Bronchial epithelial cell (primary cell): ENCODE measurements around the gene VPS4B. TPM values are rescaled to one million over a fixed set of nuclear protein-coding genes. Genes with fewer than 3 reads are reported as not detected.

Experiments
- DNase-seq: peaks from one replicate; pipeline ENCODE4 v3.0.0-alpha.2; 2010; ENCODE audit warnings: low read depth
- FAIRE-seq: peaks from 2 replicates; lab custom pipeline; 2011; peaks lifted over from hg19 to GRCh38; lab: Jason Lieb, UNC
- H3K27me3 ChIP-seq: 2 replicates; pipeline ENCODE4 v1.5.1; 2011; ENCODE audit warnings: low read length; ENCODE audit not compliant: control insufficient read depth, insufficient read depth
- H3K36me3 ChIP-seq: 2 replicates; pipeline ENCODE4 v1.5.1; 2011; ENCODE audit warnings: low read length; ENCODE audit not compliant: control insufficient read depth, insufficient read depth
- H3K4me3 ChIP-seq: 2 replicates; pipeline ENCODE4 v1.5.1; 2011; ENCODE audit warnings: mild to moderate bottlenecking, low read depth, low read length, control low read depth
- total RNA-seq: library from RNA; depleted of rRNA; stranded (reverse); fragments of >200 nt; gene quantifications from 2 replicates; pipeline ENCODE4 v1.2.1, GENCODE V29; 2014
- TF ChIP-seq, protein P1 (sequence below): IDR thresholded peaks from 2 replicates; pipeline ENCODE4 v1.5.1; 2011; ENCODE audit warnings: mild to moderate bottlenecking, moderate library complexity, low read length, control low read depth, inconsistent platforms; ENCODE audit not compliant: insufficient read depth, severe bottlenecking

VPS4B gene
- total RNA-seq, 1 donor from 2014 or later: 120 TPM

DNA sequence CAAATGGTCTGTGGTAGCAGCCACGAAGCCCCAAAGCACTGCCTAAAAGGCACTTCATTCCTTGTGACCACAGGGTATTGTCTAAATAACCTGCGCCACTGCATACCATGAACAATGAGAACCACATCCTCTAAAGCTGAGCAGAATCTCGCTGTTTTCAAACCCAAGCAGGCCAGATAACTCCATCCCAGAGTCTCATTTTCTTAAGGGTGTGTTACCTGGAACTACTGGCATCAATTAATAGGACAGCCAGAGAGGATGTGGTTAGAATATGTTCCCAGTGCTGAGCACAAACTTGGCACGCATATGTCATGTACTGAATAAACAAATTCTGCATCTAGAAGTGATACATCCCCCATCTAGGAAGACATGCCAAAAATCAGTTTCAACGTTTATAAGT, 13.0 kb downstream of the VPS4B start:
- peak; percentile 41 for DNase-seq

DNA sequence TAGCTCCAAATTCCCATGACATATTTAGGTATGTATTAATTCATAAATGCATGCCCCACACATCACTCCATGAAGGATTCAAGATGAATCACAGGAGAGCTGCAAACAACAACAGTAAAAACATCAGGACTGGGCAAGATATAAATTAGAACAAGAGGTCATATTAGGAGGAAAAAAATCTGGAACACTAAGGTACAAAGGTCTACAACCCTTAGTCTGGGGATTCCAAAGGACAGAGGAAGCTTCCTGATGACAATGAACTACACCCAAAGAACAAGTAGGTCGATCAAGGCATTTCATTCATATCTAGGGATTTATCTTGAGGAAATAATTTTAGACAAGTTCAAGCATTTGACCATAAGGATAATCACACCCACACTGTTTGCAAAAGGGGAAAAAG, 14.5 kb downstream of the VPS4B start:
- TF ChIP-seq, protein P1, sequence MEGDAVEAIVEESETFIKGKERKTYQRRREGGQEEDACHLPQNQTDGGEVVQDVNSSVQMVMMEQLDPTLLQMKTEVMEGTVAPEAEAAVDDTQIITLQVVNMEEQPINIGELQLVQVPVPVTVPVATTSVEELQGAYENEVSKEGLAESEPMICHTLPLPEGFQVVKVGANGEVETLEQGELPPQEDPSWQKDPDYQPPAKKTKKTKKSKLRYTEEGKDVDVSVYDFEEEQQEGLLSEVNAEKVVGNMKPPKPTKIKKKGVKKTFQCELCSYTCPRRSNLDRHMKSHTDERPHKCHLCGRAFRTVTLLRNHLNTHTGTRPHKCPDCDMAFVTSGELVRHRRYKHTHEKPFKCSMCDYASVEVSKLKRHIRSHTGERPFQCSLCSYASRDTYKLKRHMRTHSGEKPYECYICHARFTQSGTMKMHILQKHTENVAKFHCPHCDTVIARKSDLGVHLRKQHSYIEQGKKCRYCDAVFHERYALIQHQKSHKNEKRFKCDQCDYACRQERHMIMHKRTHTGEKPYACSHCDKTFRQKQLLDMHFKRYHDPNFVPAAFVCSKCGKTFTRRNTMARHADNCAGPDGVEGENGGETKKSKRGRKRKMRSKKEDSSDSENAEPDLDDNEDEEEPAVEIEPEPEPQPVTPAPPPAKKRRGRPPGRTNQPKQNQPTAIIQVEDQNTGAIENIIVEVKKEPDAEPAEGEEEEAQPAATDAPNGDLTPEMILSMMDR: no peak
- H3K36me3 ChIP-seq: peaks cover 10% of the 10 kb centered on the region
- peak; percentile 29 for DNase-seq
- no peak overlapping the region for H3K4me3 ChIP-seq
- no peaks in the 10 kb centered on the region for H3K27me3 ChIP-seq
- no peak for FAIRE-seq

More for the DNA sequence above, 13.0 kb downstream of the VPS4B start:
- Histone ChIP-seq H3K27me3 (no peaks in the 10 kb centered on the region), H3K4me3 (no peak overlapping the region), H3K36me3 (peaks cover 7% of the 10 kb centered on the region)
- TF ChIP-seq, protein P1: no peak
- peak; percentile 58 for FAIRE-seq

DNA sequence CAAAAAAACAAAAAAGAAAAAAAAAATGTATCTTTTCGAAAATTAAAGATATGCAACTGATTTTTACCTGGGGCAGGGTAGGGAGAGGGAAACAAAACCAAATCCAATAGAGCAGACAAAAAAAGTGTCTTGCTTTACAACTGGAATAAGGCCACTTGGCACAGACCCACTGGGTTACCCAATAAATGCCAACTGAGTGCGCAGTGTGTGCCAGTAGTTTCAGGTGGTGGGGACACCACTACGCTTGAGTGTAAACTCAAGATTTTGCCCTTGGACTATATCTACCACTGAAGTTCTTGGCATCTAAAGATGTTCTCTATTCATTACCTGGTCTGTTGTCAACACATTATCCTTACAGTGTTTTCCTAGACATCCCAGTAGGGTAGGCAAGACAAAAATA, 16.3 kb downstream of the VPS4B start:
- no peak for FAIRE-seq
- Histone ChIP-seq H3K36me3 (peaks cover 11% of the 10 kb centered on the region), H3K27me3 (no peaks in the 10 kb centered on the region), H3K4me3 (no peak overlapping the region)
- DNase-seq: no peak
- TF ChIP-seq, protein P1: no peak

DNA sequence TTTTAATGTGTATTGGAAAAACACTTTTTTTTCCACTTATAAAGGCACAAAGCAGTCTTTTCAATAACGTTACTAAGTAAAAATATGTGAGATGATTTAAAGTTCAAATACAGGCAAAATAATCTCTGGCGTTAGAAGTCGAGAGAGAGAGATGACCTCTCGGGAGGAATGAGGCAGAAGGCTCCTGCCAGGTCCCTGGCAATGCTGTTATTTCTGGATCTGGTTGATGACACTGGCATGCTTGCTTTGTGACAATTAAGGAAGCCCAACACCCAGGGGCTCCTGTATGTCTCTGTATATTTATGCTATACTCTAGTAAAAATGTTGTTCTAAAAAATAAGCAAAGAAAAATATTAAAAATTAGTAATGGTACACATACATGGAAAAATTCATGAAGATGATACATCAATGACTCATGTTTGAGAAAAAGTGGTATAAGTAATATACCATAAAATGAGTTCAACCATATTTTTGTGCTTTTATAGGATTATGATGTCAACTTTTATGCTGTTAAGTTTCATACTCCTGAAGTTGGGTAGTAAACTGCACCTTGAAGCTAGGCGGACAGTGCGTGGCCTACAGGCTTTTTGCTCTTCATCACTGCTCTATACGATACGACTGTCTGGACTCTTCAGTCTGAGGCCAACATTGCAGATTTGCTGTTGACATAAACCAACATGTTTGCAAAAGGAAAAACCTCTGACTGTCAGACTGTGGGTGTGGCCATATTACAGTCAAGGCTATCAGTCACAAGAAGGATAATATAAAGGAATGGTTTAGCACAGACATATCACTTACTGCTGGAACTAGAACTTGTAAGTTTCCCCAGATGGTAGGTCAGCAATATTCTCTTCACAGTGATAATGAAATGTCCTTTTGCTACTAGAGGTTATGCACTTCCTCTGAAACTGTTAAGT, 19.8 kb downstream of the VPS4B start:
- no peak overlapping the region for H3K4me3 ChIP-seq
- H3K27me3 ChIP-seq: no peaks in the 10 kb centered on the region
- TF ChIP-seq, protein P1: no peak
- DNase-seq: no peak
- H3K36me3 ChIP-seq: peaks cover 10% of the 10 kb centered on the region
- FAIRE-seq: no peak

DNA sequence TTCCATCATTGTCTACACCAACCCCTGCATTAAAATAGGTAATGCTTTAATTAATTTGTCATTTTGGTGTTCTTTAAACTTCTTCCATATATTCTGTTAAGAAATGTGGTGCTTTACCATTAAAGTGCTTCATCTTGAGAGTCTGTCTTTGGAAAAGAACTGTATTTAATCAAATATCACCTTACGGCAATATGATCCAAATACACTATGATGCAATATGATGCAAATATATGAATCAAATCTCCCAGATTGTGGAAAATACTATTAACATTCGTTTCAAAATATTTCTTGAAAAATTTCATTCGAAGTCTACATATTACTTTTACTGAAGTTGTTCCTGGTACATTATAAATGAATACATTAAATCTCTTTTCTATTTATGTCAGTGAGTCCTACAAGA, 23.0 kb downstream of the VPS4B start:
- TF ChIP-seq, protein P1: no peak
- Histone ChIP-seq H3K36me3 (peaks cover 14% of the 10 kb centered on the region), H3K27me3 (no peaks in the 10 kb centered on the region), H3K4me3 (no peak overlapping the region)
- FAIRE-seq (no peak), DNase-seq (no peak)
